Sigmoid colon (tissue), 7 donors: ENCODE measurements around the gene MIA3. TPM values are rescaled to one million over a fixed set of nuclear protein-coding genes. Genes with fewer than 3 reads are reported as not detected.

Experiments
- DNase-seq: peaks from one replicate; pipeline ENCODE4 v3.0.0-alpha.2; 2019
- H3K27ac ChIP-seq, 4 donors: fragments of 200-600 bp; sonication (generic); one replicate each; pipeline ENCODE4 v1.5.1; 2016 to 2019; ENCODE audit warnings: mild to moderate bottlenecking in 1 of 4
- H3K27me3 ChIP-seq, 3 donors: fragments of 200-600 bp; sonication (generic); one replicate each; pipeline ENCODE4 v1.5.1; 2019; ENCODE audit warnings: mild to moderate bottlenecking in 1 of 3
- H3K36me3 ChIP-seq, 4 donors: fragments of 200-600 bp; sonication (generic); one replicate each; pipeline ENCODE4 v1.5.1; 2016 to 2019
- H3K4me1 ChIP-seq, 4 donors: fragments of 200-600 bp; sonication (generic); one replicate each; pipeline ENCODE4 v1.5.1; 2017 to 2019
- H3K4me3 ChIP-seq, 4 donors: fragments of 200-600 bp; sonication (generic); one replicate each; pipeline ENCODE4 v1.5.1; 2017 to 2019; ENCODE audit warnings: mild to moderate bottlenecking in 2 of 4, moderate library complexity in 1 of 4
- H3K9me3 ChIP-seq, 4 donors: fragments of 200-600 bp in 3 of 4; sonication (generic) in 3 of 4; one replicate each; pipeline versions ENCODE4 v1.5.1 to v1.6.1; 2013 to 2019
- CTCF ChIP-seq, 4 experiments: fragments of 450-650 bp in 3 of 4; fragments of 200-600 bp in 1 of 4; IDR thresholded peaks; one replicate each; pipeline ENCODE4 v1.5.1; 2016 to 2019; ENCODE audit warnings: antibody characterized with exemption in 4 of 4, mild to moderate bottlenecking in 3 of 4, moderate library complexity in 2 of 4
- EP300 ChIP-seq, 4 donors: sonication (generic); formaldehyde crosslinking; IDR thresholded peaks; one replicate each; pipeline ENCODE4 v1.6.1; 2017; ENCODE audit warnings: antibody characterized with exemption in 4 of 4
- POLR2A ChIP-seq, 2 donors: fragments of 450-650 bp; IDR thresholded peaks; one replicate each; pipeline ENCODE4 v1.6.1; 2016; ENCODE audit warnings: antibody characterized with exemption in 2 of 2, mild to moderate bottlenecking in 2 of 2, moderate library complexity in 2 of 2
- POLR2AphosphoS5 ChIP-seq, 4 donors: sonication (generic); formaldehyde crosslinking; IDR thresholded peaks; one replicate each; pipeline ENCODE4 v1.6.1; 2017; ENCODE audit warnings: antibody characterized with exemption in 4 of 4
- WGBS, 2 donors: extraction: QIAGEN DNeasy Blood & Tissue Kit; methylation state at CpG; one replicate each; pipeline ENCODE4 v1.1.7; 2013; 5-methylcytosine and 5-hydroxymethylcytosine counted together
- intact Hi-C: fragments of 100-400 bp; cut with DNase I; formaldehyde crosslinking; loops from one replicate; pipeline ENCODE4 v1.15.1; 2023
- polyA plus RNA-seq, 3 donors: library from polyadenylated mRNA; stranded (reverse); fragments of 200-250 nt; gene quantifications; one replicate each; pipeline ENCODE4 v1.2.3, GENCODE V29; 2013
- total RNA-seq, 4 donors: library from RNA; depleted of rRNA; stranded (reverse); fragments of >200 nt; gene quantifications; one replicate each; pipeline ENCODE4 v1.1.0, GENCODE V29; 2016
- donor health status: healthy with polysubstance abuse.
- donor health status: Bipolar disorder and iron deficiency.
- donor health status: healthy.

MIA3 gene
- total and polyA plus RNA-seq, 7 donors = 5.4 to 36.4 (median 27.6) TPM

- H3K27me3 ChIP-seq = no peaks in the 10 kb centered on the region
- no peak overlapping the region for H3K27ac ChIP-seq
- no peak for DNase-seq
- TF ChIP-seq POLR2A (IDR thresholded peaks at IDR 0.05) = no peak
- TF ChIP-seq CTCF (IDR thresholded peaks at IDR 0.05) = no peak
- TF ChIP-seq POLR2AphosphoS5 (IDR thresholded peaks at IDR 0.05) = no peak
- TF ChIP-seq EP300 (IDR thresholded peaks at IDR 0.05) = no peak
- no peaks in the 10 kb centered on the region for H3K9me3 ChIP-seq
- no peaks in the 10 kb centered on the region for H3K4me1 ChIP-seq
- intact Hi-C loops = no loop called here
- peaks cover 6 to 37% (median 13%) of the 10 kb centered on the region in 4 donors for H3K36me3 ChIP-seq
- no peak overlapping the region for H3K4me3 ChIP-seq
- 90 to 96% methylated on average over 1 of the region's 1 CpG for WGBS, 2 donors
These were observed 73.1 kb downstream of the MIA3 start for GRCh38 chr1:222691016-222691415.

GRCh38 chr1:222694927-222695326, 77.0 kb downstream of the MIA3 start:
- Histone ChIP-seq H3K27ac (no peak overlapping the region), H3K4me1 (peaks cover 0 to 3% (median 0%) of the 10 kb centered on the region in 4 donors), H3K9me3 (no peaks in the 10 kb centered on the region), H3K36me3 (peaks cover 0 to 27% (median 2%) of the 10 kb centered on the region in 4 donors), H3K27me3 (no peaks in the 10 kb centered on the region), H3K4me3 (no peak overlapping the region)
- TF ChIP-seq POLR2AphosphoS5 (IDR thresholded peaks at IDR 0.05) (no peak), CTCF (IDR thresholded peaks at IDR 0.05) (no peak), EP300 (IDR thresholded peaks at IDR 0.05) (no peak), POLR2A (IDR thresholded peaks at IDR 0.05) (no peak)
- no peak for DNase-seq
- intact Hi-C loops = no loop called here
- WGBS, 2 donors = 76 to 82% methylated on average over 5 of the region's 5 CpGs

GRCh38 chr1:222696741-222697140, 78.8 kb downstream of the MIA3 start:
- no peak for DNase-seq
- Histone ChIP-seq H3K9me3 (no peaks in the 10 kb centered on the region), H3K4me1 (peaks cover 0 to 3% (median 0%) of the 10 kb centered on the region in 4 donors), H3K27ac (no peak overlapping the region), H3K27me3 (no peaks in the 10 kb centered on the region), H3K36me3 (peaks cover 0 to 40% (median 2%) of the 10 kb centered on the region in 4 donors), H3K4me3 (no peak overlapping the region)
- 96% methylated on average over 8 of the region's 8 CpGs for WGBS, 2 donors
- intact Hi-C loops = no loop called here
- TF ChIP-seq CTCF (IDR thresholded peaks at IDR 0.05) = no peak

GRCh38 chr1:222697203-222697602, 79.3 kb downstream of the MIA3 start:
- WGBS, 2 donors = 92 to 95% methylated on average over 2 of the region's 2 CpGs
- H3K27ac ChIP-seq = no peak overlapping the region
- H3K4me3 ChIP-seq = no peak overlapping the region
- intact Hi-C loops = no loop called here
- peaks cover 0 to 3% (median 0%) of the 10 kb centered on the region in 4 donors for H3K4me1 ChIP-seq
- H3K36me3 ChIP-seq = peaks cover 0 to 41% (median 1%) of the 10 kb centered on the region in 4 donors
- TF ChIP-seq POLR2A (IDR thresholded peaks at IDR 0.05) (no peak), EP300 (IDR thresholded peaks at IDR 0.05) (no peak), CTCF (IDR thresholded peaks at IDR 0.05) (no peak), POLR2AphosphoS5 (IDR thresholded peaks at IDR 0.05) (no peak)
- DNase-seq = no peak
- H3K27me3 ChIP-seq = no peaks in the 10 kb centered on the region
- H3K9me3 ChIP-seq = no peaks in the 10 kb centered on the region

GRCh38 chr1:222697826-222698225, 79.9 kb downstream of the MIA3 start:
- TF ChIP-seq POLR2AphosphoS5 (IDR thresholded peaks at IDR 0.05) (no peak), POLR2A (IDR thresholded peaks at IDR 0.05) (no peak), CTCF (IDR thresholded peaks at IDR 0.05) (no peak), EP300 (IDR thresholded peaks at IDR 0.05) (no peak)
- no peak for DNase-seq
- WGBS, 2 donors = 88 to 92% methylated on average over 2 of the region's 2 CpGs
- Histone ChIP-seq H3K4me3 (no peak overlapping the region), H3K27ac (no peak overlapping the region), H3K4me1 (peaks cover 0 to 3% (median 0%) of the 10 kb centered on the region in 4 donors), H3K36me3 (peaks cover 0 to 41% (median 2%) of the 10 kb centered on the region in 4 donors), H3K27me3 (no peaks in the 10 kb centered on the region), H3K9me3 (no peaks in the 10 kb centered on the region)
- intact Hi-C loops = no loop called here
